GM19324 (cell line): ENCODE measurements around the gene SLC25A34.

Experiments
- ATAC-seq: cut with Tn5 transposase; IDR thresholded peaks from one replicate; pipeline ENCODE4 v1.9.1; 2021; ENCODE audit warnings: mild to moderate bottlenecking, moderate library complexity; ENCODE audit not compliant: unreplicated experiment, low FRiP score

Gene SLC25A34

GRCh38 chr1:15712168-15712567, 23.9 kb upstream of the SLC25A34 start:
- ATAC-seq = no peak

- no peak for ATAC-seq
Observed at GRCh38 chr1:15714406-15715136, 21.5 kb upstream of the SLC25A34 start.

DNA sequence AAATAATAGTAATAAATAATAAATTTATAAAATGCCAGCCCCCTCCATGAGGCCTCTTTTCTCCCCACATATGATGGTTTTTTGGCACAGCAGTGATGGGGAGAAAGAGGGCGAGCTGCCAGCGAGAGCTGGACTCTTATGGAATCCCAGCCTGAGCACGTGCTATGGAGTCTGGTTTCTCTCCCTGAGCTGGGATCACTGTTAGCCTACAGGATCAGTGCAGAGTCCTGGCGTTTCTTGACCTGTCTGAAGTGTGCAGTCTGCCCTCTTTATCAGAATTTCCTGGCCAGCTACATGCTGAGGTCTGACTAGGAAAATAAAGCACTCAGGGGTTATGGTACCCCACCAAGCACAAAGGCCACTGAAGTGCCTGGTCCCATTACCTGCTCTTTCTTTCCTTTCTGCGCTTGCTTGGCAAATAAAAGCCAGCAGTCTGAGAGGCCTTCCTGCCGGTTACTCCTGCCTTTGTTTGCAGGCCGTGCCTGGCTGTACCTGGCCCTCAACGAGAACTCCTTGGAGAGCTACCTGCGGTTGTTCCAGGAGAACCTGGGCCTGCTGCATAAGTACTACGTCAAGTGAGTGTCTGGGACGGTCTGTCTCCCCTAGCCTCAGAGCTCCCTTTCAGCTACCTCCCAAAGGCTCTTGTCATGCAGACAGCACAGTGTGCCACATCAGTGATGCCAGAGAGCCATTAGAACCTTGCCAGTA, 18.5 kb upstream of the SLC25A34 start:
- no peak for ATAC-seq

- ATAC-seq = no peak
Observed at GRCh38 chr1:15718199-15718601, 17.9 kb upstream of the SLC25A34 start.

- no peak for ATAC-seq
Observed at GRCh38 chr1:15719381-15720120, 16.5 kb upstream of the SLC25A34 start.

- ATAC-seq = no peak
Observed at GRCh38 chr1:15720861-15721260, 15.2 kb upstream of the SLC25A34 start.

DNA sequence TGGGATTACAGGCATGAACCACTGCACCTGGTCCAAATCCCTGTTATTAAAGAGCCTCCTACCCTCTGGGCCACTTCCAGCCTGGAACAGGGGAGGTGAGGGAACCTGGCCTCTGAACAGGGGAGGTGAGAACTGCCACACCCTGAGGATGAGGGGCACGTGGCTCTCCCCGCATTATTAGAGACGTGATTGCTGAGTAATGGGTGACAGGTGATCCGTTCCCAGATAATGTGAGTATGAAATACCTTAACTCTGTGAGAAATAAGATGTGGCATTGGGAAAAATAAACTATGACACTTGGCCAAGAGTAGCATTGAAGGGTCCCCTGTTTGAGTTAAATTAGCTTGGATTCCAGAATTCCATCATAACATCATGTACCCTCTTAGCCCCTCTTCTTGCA, 13.6 kb upstream of the SLC25A34 start:
- ATAC-seq = no peak

DNA sequence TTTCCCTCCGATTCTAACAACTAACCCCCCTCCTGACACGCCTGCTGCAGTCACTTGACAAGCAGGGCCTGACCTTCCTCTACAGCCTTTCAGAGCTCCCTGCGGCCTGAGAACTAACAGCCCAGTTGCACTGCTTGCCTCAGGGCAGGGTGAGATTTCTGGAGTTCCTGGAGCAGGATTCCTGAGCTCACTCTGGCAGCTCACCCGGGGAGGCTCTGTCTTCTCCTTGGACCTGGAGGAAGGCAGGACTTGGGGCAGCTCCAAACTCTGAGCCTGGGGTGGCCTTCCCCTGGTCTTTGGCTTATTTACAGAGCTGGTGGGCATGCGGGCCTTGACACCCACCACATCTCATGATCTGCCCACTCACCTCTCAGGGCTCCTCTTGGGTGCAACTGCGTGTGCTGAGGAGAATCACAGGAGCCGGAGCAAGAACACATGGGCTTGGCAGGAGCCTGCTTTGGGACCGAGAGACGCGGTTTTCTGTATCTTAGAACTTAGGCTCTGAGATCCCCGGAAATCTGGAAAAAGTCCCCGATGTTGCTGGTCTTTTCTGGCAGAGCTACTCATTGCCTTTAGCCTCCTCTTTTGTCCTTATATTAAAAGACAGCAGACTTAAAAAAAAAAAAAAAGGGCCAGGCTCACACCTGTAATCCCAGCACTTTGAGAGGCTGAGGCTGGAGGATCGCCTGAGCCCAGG, 13.1 kb upstream of the SLC25A34 start:
- ATAC-seq = no peak

- ATAC-seq = no peak
Observed at GRCh38 chr1:15723631-15724246, 12.3 kb upstream of the SLC25A34 start.

GRCh38 chr1:15724949-15725880, 10.8 kb upstream of the SLC25A34 start:
- no peak for ATAC-seq

DNA sequence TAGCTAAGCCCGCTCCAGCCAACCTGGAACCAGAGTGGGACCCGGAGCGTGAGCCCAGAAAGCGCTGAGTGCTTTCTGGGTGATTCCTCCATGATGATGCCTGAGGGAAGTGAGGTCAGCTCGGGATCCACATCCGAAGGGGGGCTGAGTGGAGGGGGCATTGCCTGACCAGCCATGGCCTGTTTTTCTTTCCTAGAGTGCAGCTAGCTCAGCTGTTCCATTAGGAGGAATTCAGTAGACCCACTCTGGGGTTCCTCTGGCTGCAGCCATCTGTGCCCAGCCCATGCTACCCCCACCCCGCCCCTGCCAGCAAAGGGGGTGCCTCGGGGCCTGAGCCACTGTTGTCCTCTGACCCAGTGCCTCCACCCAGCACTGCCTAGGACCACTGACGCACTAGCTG, 9.6 kb upstream of the SLC25A34 start:
- ATAC-seq = no peak

DNA sequence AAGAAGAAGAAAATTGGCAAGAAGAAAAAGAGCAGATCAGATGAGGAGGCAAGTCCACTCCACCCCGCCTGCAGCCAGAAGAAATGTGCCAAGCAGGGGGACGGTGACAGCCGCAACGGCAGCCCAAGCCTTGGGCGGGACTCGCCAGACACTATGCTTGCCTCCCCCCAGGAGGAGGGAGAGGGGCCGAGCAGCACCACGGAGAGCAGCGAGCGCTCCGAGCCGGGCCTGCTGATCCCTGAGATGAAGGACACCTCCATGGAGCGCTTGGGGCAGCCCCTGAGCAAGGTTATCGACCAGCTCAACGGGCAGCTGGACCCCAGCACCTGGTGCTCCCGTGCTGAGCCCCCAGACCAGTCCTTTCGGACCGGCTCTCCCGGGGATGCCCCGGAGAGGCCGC, 9.0 kb upstream of the SLC25A34 start:
- ATAC-seq = no peak

DNA sequence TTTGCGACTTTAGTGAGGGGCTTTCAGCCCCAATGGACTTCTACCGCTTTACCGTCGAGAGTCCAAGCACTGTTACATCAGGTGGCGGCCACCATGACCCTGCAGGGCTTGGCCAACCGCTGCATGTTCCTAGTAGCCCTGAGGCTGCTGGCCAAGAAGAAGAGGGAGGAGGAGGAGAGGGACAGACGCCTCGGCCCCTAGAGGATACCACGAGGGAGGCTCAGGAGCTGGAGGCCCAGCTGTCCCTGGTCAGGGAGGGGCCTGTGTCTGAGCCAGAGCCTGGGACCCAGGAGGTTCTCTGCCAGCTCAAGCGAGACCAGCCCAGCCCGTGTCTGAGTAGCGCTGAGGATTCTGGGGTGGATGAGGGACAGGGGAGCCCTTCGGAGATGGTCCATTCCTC, 8.6 kb upstream of the SLC25A34 start:
- no peak for ATAC-seq

- ATAC-seq = no peak
Observed at GRCh38 chr1:15727866-15728534, 8.1 kb upstream of the SLC25A34 start.

DNA sequence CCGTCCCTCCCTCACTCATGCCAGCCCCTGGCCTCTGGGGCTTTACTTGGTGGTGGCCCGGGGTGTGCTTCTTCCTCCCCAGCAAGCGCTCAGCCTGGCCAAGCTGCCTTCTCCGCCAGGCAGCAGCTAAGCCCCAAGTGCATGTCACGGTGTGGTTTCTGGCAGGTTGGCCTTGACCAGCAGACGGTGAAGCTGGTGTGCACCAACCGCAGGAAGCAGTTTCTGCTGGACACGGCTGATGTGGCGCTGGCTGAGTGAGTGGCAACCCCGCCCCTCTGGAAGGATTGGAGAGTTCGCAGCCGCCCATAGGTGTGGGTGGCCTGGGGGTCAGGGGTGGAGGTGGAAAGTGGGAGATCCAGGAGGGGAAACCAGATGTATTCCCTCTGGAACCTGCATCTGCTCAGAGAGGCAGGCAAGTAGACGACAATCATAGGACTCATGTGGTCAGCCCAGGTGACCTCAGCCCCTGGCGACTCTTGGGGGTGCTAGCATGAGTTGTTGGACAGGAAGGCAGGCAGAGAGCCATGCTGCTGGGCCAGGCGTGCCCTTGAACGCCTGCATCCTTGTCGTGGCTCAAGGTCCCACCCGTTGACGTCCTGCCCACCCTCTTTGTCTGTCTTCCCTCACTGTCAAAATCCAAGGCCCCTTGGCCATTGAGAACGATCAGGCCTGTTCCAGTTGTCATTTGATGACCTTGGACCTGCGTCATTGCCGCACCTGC, 7.0 kb upstream of the SLC25A34 start:
- ATAC-seq = no peak

- no peak for ATAC-seq
Observed at GRCh38 chr1:15730423-15730822, 5.6 kb upstream of the SLC25A34 start.

- no peak for ATAC-seq
Observed at GRCh38 chr1:15730936-15731335, 5.1 kb upstream of the SLC25A34 start.
